Stromal cell of bone marrow (primary cell): ENCODE measurements around the gene PRR5.

Experiments
- DNase-seq: peaks from one replicate; pipeline ENCODE4 v3.0.0-alpha.2; 2012; ENCODE audit warnings: low read depth

Gene PRR5

DNA sequence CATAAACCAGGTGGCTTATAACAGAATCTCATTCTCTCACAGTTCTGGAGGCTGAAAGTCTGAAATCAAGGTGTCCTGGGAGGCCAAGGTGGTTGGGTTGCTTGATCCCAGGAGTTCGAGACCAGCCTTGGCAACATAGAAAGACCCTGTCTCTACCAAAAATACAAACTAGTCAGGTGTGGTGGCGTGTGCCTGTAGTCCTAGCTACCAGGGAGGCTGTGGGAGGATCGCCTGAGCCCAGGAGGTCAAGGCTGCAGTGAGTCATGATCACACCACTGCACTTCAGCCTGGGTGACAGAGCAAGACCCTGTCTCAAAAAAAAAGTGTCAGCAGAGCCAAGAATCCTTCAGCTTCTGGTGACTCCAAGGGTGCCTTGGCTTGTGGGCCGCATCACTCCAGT is 8.9 kb upstream of the PRR5 start:
- DNase-seq = no peak

DNA sequence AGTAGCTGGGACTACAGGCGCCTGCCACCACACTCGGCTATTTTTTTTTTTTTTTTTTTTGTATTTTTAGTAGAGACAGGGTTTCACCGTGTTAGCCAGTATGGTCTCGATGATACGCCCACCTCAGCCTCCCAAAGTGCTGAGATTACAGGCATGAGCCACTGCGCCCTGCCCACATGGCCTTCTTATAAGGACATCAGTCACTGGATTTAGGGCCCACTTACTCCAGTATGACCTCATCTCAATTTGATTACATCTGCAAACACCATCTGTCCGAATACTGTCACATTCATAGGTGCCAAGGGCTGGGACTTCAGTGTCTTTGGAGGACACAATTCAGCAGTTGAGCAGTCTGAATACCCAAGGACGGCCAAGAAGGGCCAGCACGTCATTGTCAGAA is 8.2 kb upstream of the PRR5 start:
- DNase-seq = no peak

DNA sequence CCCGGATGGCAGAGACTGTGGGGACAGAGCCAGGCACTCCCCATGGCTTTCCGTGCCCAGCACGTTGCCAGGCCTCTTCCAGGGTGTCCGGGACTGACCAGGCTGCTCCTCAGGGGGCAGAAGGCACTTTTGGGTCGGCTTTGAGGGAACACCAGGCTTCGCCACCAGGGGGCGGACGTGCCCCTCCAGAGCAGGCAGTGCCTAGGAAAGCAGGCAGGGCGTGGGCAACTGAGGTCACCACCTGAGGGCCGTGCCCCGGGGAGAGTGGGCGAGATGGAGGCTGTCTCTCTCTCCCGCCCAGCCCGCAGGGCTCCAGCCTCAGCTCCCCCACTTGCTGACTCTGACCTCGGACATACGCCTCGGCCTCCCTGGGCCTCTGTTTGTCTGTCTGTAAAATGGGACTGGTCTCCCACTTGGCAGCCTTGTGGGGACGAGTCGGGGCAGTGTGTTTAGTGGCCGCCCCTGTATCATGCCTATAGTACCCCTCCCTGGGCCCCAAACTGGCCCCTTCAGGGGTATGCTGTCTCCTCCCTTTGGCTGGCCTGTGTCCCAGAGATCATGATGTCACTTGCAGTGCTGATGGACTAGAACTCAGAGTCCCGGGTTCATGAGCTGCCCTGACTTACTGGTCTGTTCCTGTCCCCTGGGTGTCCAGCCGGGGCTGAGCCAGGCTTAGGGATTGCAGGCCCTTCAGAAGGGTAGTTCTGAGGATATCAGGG is 4.4 kb upstream of the PRR5 start:
- peak; percentile 35 for DNase-seq

DNA sequence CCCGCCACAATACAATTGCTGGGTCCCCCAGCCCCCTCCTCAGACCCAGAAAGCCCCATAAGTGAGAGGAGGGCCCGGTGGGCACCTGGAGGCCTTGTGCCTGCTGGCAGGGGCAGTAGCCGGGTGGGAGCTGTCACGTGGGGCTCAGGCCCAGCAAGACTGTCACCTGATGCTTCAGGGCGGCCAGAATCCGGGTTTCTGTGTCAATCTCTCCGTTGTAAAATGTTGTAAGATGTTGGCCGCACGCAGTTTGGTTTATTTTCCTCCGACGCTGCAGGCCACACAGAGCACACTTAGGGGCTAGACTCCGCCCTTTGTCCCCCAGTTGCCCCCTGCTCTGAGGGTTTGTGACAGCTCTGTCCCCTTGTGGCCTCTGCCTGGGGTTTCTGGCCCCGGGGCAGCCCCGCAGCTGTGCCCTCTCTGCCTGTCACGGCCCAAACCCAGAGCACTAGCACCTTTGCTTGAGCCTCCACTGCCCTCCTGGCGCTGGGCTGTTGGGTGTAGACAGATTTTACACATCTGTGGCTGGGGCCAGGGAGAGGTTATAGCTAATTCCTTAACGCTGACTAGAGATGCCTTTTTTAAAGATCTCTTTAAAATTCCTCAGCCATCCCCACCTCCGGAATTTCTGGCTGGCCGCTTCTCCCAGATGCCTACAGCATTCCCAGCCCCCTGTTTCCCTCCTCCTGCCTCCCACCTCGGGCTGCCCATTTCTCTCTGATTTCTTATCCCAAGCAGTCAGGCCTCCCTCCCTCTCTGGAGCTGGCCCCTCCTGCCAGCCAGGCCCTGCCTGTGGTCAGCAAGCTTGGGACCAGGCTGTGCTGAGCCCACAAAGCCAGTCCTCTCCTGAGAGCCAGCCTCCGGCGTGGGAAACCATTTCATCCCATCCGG is 3.2 kb upstream of the PRR5 start:
- DNase-seq = peak; percentile 54

DNA sequence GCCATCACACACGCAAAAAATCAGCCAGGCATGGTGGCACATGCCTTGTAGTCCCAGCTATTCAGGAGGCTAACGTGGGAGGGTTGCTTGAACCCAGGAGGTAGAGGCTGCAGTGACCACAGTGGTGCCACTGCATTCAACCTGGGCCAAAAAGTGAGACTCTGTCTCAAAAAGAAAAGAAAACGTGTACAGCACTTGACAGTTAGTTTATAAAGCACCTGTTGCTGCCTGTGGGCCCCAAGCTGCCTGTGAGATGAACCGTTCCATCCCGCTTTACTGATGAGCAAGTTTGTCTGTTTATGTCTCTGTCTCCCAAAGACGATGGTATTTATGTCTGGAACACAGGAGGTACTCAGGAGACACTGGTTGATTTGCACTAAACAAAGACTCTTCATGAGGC is 1.5 kb upstream of the PRR5 start:
- DNase-seq = no peak

DNA sequence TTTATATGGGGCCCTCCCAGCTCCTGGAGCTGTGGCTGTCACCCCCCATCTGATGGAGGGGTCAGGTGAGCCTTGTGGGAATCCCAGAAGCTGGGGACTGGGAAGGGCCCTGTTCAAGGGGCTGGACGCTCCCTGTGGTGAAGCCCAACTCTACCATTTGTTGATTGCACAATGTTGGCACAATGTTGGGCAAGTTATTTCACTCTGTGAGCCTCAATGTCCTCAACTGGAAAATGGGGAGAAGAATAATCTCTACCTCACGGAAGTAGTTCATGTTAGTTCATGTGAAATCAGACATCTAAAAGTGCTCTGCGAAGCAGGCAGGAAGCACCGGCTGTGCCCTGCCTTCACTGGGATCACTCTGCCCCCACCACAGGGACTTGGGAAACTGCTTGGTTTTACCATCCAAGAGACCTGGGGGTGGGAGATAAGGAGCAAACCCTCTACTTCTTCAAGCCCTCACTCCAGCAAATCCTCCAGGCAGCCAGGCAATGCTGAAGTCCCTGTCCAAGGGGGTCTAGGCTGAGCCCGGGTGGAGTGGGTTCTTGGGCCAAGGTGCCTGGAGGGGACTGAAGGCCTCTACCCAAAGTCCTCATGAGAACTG is 715 bp upstream of the PRR5 start:
- DNase-seq = no peak

DNA sequence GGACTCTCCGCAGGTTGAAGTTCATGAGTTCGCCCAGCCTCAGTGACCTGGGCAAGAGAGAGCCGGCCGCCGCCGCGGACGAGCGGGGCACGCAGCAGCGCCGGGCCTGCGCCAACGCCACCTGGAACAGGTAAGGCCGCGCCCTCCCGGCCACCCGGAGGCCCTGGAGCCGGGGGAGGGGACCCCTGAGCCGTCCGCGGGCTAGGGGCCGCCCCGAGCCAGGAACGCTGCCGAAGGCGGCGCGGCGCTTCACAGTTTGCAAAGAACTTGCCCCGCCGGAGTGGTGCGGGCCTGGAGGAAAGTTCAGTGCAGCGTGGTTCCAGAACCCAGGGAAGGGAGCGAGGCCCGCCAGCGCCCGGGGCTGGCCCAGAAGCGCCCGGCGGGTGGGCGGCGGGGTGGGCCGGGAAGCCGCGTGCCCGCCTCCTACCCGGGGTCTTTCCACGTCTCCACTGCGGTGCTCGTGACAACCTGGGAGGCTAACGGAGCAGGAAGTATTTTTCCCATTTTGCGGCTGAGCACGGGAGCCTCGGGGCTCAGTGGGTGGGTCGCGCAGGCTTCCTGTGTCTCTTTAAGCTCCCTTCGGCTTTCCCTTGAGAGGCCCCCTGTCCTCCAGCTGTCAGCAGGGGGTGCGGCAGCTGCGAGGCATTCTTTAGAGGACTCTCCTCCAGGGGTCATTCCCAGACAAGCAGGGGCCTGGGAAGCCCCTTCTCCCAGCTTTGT is 635 bp downstream of the PRR5 start:
- no peak for DNase-seq

DNA sequence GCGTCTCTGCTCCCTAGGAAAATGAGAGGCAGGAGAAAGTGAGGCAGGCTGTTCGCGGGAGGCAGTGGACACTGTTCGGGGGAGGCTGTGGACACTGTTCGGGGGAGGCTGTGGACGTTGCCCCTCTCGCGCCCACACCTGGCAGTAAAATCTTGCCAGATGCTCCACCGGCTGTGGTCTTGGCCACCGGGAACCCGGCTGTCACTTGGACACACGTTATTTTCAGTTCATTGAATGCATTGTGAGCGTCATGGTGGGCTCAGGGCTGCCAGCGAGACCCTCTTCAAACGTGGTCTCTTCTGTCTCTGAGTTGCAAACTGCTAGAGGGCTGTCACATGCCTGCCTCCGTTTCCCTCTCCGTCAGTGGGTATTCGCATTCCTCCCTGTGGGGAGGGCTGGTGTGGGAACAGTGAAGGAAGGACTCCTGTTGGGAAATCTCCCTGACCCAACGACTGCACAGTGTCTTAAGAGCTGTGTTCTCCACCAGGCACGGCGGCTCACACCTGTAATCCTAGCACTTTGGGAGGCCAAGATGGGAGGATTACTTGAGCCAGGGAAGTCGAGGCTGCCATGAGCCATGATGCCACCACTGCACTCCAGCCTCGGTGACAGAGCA is 1.4 kb downstream of the PRR5 start:
- DNase-seq = no peak

DNA sequence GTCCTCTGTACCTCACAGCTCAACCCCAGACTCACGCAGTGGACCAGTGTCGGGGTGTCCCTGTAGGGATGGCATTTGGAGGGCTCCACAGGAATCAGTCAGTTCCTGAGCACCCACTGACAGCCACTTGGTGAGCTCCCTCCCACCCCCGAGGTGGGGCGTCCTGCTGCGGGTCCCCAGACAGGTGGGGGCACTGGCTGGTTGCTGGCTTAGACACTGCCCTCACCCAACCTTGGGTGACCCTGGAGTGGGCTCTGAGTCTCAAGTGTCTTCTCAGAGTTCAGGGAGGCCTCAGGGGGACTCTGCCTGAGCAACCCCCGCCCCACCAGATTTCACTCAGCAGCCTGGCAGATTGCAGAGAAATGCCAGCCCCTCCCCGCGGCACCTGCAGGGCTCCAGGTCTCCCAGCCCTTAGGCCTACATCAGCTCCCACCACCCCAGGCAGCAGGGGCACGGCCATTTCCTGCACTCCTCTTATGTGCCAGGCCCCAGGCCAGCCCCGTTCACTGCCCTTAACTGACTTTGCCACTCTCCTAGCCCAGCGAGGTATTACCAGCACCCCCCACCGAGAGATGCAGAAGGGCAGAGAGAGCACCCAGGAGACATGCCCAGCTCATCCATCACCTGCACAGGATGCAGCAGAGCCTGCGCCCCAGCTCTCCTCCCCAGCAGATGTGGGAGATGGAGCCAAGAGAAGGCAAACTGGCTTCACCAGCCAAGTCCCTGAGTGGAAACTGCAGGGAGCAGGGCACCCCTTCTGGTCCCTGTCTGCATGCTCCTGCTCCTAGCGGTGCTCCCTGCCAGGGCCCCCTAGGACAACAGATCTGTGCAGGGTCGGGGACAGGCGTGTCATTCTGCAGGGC is 2.4 kb downstream of the PRR5 start:
- DNase-seq = no peak

DNA sequence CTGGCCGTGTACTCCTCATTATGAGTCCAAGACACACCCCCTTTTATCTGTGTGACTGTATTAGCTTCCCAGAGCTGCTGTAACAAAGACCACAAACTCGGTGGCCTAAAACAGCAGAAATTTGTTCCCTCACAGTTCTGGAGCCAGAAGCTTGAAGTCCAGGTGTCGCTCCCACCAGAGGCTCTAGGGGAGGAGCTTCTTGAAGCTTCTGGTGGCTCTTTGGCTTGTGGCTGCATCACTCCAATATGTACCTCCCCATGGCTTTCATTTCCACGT is 3.0 kb downstream of the PRR5 start:
- no peak for DNase-seq

DNA sequence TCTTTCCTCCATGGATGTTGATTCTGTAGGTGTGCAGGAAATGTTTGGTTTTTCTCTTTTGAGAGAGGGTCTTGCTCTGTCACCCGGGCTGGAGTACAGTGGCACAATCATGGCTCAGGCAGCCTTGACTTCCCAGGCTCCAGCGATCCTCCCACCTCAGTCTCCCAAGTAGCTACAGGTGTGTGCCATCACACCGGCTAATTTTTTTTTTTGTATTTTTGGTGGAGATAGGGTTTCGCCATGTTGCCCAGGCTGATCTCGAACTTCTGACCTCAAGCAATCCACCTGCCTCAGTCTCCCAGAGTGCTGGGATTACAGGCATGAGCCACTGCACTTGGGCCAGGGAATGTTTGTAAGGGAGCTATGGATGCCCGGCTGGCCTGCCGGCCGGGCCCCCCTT is 4.5 kb downstream of the PRR5 start:
- no peak for DNase-seq

DNA sequence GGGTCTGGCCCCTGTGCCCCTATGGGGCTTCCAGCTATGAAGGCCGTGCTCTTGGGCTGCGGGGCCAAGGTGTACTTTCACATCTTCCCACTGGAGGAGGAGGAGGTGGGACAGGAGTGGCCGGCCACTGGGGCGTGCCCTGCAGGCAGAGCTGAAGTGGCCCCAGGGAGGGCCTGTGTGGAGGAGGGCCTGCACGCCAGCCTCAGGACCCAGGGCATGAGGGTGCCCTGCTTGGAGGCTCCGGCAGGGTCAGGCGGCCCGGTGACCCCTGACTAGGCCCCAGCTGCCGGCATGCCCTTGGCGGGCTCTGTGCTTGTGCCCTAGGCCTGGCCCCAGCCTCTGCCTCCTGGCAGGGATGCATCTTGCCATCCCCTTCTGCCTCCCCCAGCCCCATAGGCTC is 5.2 kb downstream of the PRR5 start:
- DNase-seq = no peak

DNA sequence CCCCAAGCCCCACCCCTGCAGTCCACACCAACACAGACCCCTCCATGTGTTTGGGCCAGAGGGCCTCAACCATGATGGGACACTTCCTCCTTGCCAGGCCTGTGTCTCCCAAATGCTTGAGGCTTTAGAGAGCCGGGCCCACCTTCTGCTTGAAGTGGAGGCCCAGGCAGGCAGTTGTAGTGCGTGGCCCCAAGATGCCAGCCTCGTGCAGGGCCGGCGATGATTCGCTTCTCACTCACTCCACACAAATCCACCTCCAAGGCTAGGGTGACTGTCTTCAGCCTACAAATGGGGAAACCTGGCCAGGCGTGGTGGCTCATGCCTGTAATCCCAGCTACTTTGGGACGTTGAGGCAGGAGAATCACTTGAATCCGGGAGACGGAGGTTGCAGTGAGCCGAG is 5.7 kb downstream of the PRR5 start:
- no peak for DNase-seq

DNA sequence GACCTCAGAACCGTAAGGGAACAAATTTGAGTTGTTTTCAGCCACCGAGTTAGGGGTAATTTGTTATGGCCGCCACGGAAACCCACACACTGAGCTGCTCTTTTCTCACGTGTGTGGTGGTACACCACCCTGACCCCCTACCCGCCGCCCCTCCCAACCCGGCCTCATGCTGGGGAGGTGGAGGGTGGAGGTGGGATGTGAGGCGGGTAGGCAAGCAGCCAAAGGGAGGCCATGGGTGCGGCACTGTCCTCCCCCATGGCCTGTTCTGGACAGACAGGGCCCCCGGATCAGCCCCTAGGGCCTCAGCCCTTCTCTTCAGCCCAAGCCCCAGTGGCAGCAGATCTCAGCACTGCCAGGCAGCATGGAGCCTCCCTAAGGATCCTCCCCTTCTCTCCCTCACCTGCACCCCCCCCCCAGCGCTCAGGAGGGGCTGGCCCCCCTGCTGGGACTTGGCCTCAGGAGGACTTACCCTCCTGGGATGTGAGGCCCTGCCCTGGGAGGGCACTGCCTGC is 7.9 kb downstream of the PRR5 start:
- no peak for DNase-seq

DNA sequence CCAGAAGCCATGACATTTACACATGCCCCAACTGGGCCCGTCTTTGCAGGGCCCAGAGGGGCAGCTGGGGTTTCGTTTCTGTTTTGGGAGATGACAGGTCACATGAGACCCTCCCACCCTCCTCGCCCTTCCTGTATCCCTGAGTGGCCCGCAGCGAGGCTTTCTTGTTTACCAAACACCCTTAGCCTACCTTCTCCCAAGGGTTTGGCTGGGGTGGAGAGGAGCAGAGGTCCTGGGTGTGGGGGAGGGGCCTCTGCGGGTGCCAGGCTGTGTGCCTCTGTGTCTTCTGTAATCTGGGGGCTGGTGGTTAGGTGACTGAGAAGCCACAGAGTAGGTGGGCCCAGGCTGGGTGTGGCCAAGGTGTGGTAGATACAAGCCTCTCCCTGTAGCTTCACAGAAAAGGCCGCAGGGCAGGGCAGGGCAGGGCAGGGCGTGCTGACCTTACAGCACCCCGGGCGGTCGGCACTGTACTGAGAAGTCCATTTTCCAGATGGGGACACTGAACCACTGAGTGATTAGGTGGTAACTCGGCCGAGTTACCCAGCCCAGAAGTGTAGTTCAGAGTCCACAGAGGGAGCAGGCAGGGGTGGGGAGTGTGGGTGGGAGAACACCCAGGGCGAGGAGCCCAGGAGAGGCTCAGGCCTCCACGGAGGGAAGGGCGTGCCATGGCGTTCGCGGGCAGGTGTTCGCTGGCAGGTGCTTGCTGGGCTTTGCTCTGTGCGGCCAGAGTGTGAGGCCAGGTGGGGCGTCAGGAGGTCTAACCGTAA is 8.7 kb downstream of the PRR5 start:
- DNase-seq = no peak

DNA sequence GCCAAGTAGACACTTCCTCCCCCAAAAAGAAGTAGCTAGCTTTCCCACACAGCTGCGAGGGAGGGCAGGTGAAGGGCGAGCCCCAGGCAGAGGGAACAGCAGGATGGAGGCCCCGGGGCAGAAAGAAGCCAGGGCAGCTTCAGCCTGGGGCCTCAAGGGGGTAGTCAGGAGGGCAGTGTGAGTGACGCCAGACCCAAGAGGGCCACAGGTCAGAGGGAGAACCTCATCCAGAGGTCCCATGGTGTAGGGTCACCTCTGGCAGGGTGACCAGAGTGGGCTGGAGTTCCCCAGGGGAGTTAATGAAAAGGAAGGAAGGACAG is 9.2 kb downstream of the PRR5 start:
- DNase-seq = no peak

DNA sequence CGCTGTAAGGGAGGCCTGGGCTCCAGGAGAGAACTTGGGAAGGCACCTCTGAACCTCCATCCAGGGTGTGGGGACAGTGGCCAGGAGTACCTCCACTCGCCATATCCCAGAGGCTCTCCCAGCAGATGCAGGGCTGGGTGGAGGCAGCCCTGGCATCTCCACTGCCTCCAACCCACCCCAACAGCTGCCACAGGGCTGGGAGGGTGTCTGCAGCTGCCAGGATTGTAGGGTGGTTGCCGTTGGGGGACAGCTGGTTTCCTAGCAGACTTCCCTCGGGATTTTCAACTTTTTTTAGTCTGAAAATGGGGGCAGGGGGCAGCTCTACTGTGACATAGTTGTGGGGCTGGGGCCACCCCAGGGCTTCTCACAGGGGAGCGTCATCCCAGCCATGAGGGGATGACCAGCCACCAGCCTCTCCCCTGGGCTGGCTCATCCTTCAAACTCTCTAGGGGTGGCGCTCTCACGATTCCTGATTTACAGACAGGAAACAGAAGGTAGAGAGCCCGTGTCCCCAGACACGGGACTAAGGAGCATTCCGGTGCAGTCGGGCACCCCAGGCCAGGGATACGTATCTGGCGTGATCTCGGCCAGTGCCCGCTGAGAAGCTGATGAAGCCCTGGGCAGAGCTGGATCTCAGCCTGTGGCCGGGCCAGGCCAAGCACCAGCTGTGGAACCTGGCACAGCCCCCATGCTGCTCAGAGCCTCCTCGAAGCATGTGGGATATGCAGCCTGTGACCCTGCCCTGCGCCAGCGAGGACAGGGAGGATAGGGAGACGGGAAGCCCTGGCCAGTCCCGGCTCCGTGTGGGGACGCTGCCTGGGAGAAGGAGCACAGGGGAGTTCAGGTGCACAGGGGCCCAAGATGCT is 9.9 kb downstream of the PRR5 start:
- no peak for DNase-seq

DNA sequence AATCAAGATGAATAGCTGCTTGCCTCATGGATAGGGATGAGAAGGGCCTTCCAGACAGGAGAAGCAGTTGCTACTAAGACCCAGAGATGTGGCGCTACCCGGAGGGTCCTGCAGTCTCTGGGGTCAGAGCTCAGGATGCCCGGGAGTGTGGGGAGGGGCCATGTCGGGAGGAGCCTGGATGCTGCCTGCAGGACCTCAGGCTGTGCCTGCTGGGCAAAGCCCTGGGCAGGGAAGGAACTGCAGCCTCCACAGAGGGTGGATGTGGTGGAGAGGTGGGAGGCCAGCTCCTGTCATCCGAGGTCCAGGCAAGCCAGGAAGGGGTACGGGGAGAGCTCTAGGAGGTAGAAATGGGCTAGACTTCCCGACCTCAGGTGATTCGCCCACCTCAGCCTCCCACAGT is 11.0 kb downstream of the PRR5 start:
- no peak for DNase-seq

DNA sequence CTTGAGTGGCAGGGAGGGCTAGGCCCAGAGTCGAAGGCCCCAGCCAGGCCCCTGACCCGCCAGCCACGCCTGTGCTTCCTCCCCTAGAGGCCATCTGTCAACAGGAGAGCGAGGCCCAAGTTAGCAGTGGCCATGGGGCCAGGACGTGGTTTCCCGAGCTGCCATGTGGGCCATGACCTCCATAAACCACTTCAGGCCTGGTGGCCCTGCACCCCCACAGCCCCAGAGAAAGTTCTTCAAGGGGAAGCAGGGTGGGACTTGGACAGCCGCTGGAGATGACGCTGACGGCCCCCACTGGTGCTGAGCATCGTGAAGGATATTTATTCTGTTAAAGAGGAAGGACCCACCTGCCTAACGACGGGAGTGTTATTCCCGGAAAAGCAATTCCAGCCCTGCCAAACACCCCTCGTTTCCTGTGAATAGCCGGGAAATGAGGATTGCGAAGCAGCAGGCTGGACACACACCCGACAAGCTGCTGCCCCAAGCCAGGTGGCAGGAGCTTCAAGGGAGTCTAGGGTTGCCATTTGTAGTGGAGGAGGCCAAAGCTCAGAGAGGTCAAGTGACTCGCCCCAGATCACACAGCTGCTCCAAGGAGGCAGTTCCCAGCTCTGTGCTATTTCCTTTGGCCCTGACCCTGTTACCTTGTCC is 12.8 kb downstream of the PRR5 start:
- no peak for DNase-seq
